Measurements from ENCODE around the gene DCTN5. TPM values are rescaled to one million over a fixed set of nuclear protein-coding genes. Genes with fewer than 3 reads are reported as not detected.

Gene DCTN5
- total RNA-seq, 1 donor from 2014 or later, result 68.4 TPM

GRCh38 chr16:23667355-23667659 is 26.0 kb downstream of the DCTN5 start:
- peaks cover 3% of the 10 kb centered on the region for H3K36me3 ChIP-seq (ENCODE audit: control insufficient read depth, insufficient read depth, low read length)
- DNase-seq (ENCODE audit: low read depth), result no peak
- no peak overlapping the region for H3K4me3 ChIP-seq (ENCODE audit: low read depth, low read length)
- TF ChIP-seq, protein P1, sequence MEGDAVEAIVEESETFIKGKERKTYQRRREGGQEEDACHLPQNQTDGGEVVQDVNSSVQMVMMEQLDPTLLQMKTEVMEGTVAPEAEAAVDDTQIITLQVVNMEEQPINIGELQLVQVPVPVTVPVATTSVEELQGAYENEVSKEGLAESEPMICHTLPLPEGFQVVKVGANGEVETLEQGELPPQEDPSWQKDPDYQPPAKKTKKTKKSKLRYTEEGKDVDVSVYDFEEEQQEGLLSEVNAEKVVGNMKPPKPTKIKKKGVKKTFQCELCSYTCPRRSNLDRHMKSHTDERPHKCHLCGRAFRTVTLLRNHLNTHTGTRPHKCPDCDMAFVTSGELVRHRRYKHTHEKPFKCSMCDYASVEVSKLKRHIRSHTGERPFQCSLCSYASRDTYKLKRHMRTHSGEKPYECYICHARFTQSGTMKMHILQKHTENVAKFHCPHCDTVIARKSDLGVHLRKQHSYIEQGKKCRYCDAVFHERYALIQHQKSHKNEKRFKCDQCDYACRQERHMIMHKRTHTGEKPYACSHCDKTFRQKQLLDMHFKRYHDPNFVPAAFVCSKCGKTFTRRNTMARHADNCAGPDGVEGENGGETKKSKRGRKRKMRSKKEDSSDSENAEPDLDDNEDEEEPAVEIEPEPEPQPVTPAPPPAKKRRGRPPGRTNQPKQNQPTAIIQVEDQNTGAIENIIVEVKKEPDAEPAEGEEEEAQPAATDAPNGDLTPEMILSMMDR (IDR thresholded peaks at IDR 0.05; ENCODE audit: insufficient read depth, low read length, poor library complexity, severe bottlenecking), result no peak
- H3K27me3 ChIP-seq (ENCODE audit: control insufficient read depth, insufficient read depth, low read length), result no peaks in the 10 kb centered on the region

- no peak overlapping the region for H3K4me3 ChIP-seq (ENCODE audit: low read depth, low read length)
- no peaks in the 10 kb centered on the region for H3K27me3 ChIP-seq (ENCODE audit: control insufficient read depth, insufficient read depth, low read length)
- TF ChIP-seq, protein P1 (IDR thresholded peaks at IDR 0.05; ENCODE audit: insufficient read depth, low read length, poor library complexity, severe bottlenecking), result no peak
- DNase-seq (ENCODE audit: low read depth), result no peak
- peaks cover 3% of the 10 kb centered on the region for H3K36me3 ChIP-seq (ENCODE audit: control insufficient read depth, insufficient read depth, low read length)
Observed at GRCh38 chr16:23668225-23668624, 27.0 kb downstream of the DCTN5 start.

- Histone ChIP-seq H3K27me3 (ENCODE audit: control insufficient read depth, insufficient read depth, low read length) (no peaks in the 10 kb centered on the region), H3K4me3 (ENCODE audit: low read depth, low read length) (no peak overlapping the region), H3K36me3 (ENCODE audit: control insufficient read depth, insufficient read depth, low read length) (peaks cover 3% of the 10 kb centered on the region)
- TF ChIP-seq, protein P1 (IDR thresholded peaks at IDR 0.05; ENCODE audit: insufficient read depth, low read length, poor library complexity, severe bottlenecking), result no peak
- no peak for DNase-seq (ENCODE audit: low read depth)
Observed at GRCh38 chr16:23668873-23669272, 27.6 kb downstream of the DCTN5 start.

DNA sequence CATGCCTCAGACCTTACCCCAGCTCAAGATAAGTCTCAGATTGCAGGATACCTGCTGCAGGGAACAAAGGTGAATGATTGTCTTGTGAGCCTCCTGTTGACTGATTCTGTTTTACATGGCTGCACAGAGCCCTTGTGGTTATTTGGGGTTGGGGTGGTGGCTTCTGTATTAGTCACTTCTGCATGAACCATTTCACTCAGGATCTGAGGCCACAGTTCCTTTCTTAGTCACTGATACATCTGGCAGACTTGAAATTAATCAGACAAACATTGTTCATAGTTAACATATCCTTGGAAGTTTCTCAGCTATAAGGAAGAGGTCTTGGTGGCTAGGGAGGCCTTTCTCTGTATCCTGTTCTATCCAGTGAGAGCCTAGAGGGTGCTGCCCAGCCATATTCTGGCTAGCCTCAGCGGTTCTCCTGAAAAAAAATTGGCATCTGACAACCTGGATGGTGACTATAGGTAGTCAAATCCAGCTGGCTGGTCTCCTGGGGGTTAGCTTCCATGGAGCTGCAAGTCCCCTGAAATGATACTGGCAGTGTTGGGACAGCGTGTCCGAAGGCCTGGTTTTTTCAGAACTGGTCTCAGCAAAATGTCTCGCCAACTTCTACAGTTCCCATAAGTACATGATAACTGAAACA is 29.0 kb downstream of the DCTN5 start:
- Histone ChIP-seq H3K27me3 (ENCODE audit: control insufficient read depth, insufficient read depth, low read length) (no peaks in the 10 kb centered on the region), H3K4me3 (ENCODE audit: low read depth, low read length) (no peak overlapping the region), H3K36me3 (ENCODE audit: control insufficient read depth, insufficient read depth, low read length) (peaks cover 3% of the 10 kb centered on the region)
- DNase-seq (ENCODE audit: low read depth), result peak; percentile 90
- TF ChIP-seq, protein P1 (IDR thresholded peaks at IDR 0.05; ENCODE audit: insufficient read depth, low read length, poor library complexity, severe bottlenecking), result no peak

GRCh38 chr16:23673971-23674614 is 32.8 kb downstream of the DCTN5 start:
- H3K36me3 ChIP-seq (ENCODE audit: control insufficient read depth, insufficient read depth, low read length), result no peaks in the 10 kb centered on the region
- TF ChIP-seq, protein P1 (IDR thresholded peaks at IDR 0.05; ENCODE audit: insufficient read depth, low read length, poor library complexity, severe bottlenecking), result no peak
- no peak overlapping the region for H3K4me3 ChIP-seq (ENCODE audit: low read depth, low read length)
- DNase-seq (ENCODE audit: low read depth), result no peak
- no peaks in the 10 kb centered on the region for H3K27me3 ChIP-seq (ENCODE audit: control insufficient read depth, insufficient read depth, low read length)
